NCI-H2227 (cell line): ENCODE measurements around the gene FBXO39.
"Not testable (repeated sequence)": the region's sequence is repeated elsewhere in the genome, so short reads cannot be mapped to it uniquely, and the experiment has no call there.

Experiments used
- DNase-seq: peaks from one replicate; lab custom pipeline; 2025; ENCODE audit not compliant: unreplicated experiment; lab: John Stamatoyannopoulos, UW

FBXO39 gene

GRCh38 chr17:6775871-6776405 lies at the start of gene FBXO39:
Gene FBXO39, plus strand, starts transcription at chr17:6776215. Its CDS starts 3,654 bp downstream, at chr17:6779869.
- DNase-seq: no peak

GRCh38 chr17:6729531-6729930 lies 46.5 kb upstream of the FBXO39 start:
- DNase-seq: no peak

GRCh38 chr17:6746665-6747064 lies 29.4 kb upstream of the FBXO39 start:
- DNase-seq: not testable (repeated sequence)

- no peak for DNase-seq
Measured at GRCh38 chr17:6748617-6749016, 27.4 kb upstream of the FBXO39 start.

- no peak for DNase-seq
Measured at GRCh38 chr17:6749519-6749918, 26.5 kb upstream of the FBXO39 start.

GRCh38 chr17:6752068-6752909 lies 23.7 kb upstream of the FBXO39 start:
- DNase-seq: no peak

- DNase-seq: no peak
Measured at GRCh38 chr17:6753006-6753445, 23.0 kb upstream of the FBXO39 start.

GRCh38 chr17:6753546-6753945 lies 22.5 kb upstream of the FBXO39 start:
- no peak for DNase-seq

- DNase-seq: no peak
Measured at GRCh38 chr17:6755281-6755680, 20.7 kb upstream of the FBXO39 start.

GRCh38 chr17:6755731-6756184 lies 20.3 kb upstream of the FBXO39 start, which contains the start of gene XAF1:
Gene XAF1, plus strand, starts transcription at chr17:6756046. Its CDS starts 33 bp downstream, at chr17:6756079.
- DNase-seq: no peak

GRCh38 chr17:6756425-6757031 lies 19.5 kb upstream of the FBXO39 start:
- no peak for DNase-seq

- no peak for DNase-seq
Measured at GRCh38 chr17:6757747-6758146, 18.3 kb upstream of the FBXO39 start.

GRCh38 chr17:6761779-6762178 lies 14.2 kb upstream of the FBXO39 start:
- DNase-seq: no peak

GRCh38 chr17:6768447-6768846 lies 7.6 kb upstream of the FBXO39 start:
- DNase-seq: no peak

- no peak for DNase-seq
Measured at GRCh38 chr17:6772016-6772415, 4.0 kb upstream of the FBXO39 start.

GRCh38 chr17:6774906-6775305 lies 1.1 kb upstream of the FBXO39 start:
- DNase-seq: not testable (repeated sequence)

GRCh38 chr17:6779411-6779810 lies 3.4 kb downstream of the FBXO39 start:
- no peak for DNase-seq

- no peak for DNase-seq
Measured at GRCh38 chr17:6780001-6780400, 4.0 kb downstream of the FBXO39 start.

GRCh38 chr17:6780886-6781285 lies 4.9 kb downstream of the FBXO39 start:
- DNase-seq: no peak

GRCh38 chr17:6782244-6782643 lies 6.2 kb downstream of the FBXO39 start:
- no peak for DNase-seq

- DNase-seq: no peak
Measured at GRCh38 chr17:6786618-6787017, 10.6 kb downstream of the FBXO39 start.
